Hepatocyte (in vitro differentiated cells): ENCODE data around the gene ACAN. TPM values are rescaled to one million over a fixed set of nuclear protein-coding genes. Genes with fewer than 3 reads are reported as not detected.

Experiments used
- DNase-seq: peaks from one replicate; pipeline ENCODE4 v3.0.0-alpha.2; 2016; ENCODE audit warnings: low spot score
- H2AFZ ChIP-seq: fragments of 200-600 bp; sonication (generic); 2 replicates; pipeline ENCODE4 v1.6.0; 2016; ENCODE audit warnings: antibody characterized with exemption, mild to moderate bottlenecking
- H3K27ac ChIP-seq: fragments of 200-600 bp; sonication (generic); 2 replicates; pipeline ENCODE4 v1.5.1; 2016; ENCODE audit warnings: mild to moderate bottlenecking
- H3K27me3 ChIP-seq: fragments of 200-600 bp; sonication (generic); 2 replicates; pipeline ENCODE4 v1.6.1; 2016
- H3K36me3 ChIP-seq: fragments of 200-600 bp; sonication (generic); replicated peaks from 2 replicates; pipeline ENCODE4 v1.5.1; 2016; ENCODE audit warnings: low read depth; ENCODE audit not compliant: insufficient read depth
- H3K4me1 ChIP-seq: fragments of 200-600 bp; sonication (generic); 2 replicates; pipeline ENCODE4 v1.5.1; 2016; ENCODE audit warnings: mild to moderate bottlenecking, moderate library complexity; ENCODE audit not compliant: insufficient read depth
- H3K4me2 ChIP-seq: fragments of 200-600 bp; sonication (generic); 2 replicates; pipeline ENCODE4 v1.6.0; 2016
- H3K4me3 ChIP-seq: fragments of 200-600 bp; sonication (generic); 2 replicates; pipeline ENCODE4 v1.5.1; 2016; ENCODE audit warnings: mild to moderate bottlenecking
- H3K79me2 ChIP-seq: fragments of 200-600 bp; sonication (generic); 2 replicates; pipeline ENCODE4 v1.6.0; 2017; ENCODE audit warnings: mild to moderate bottlenecking
- H3K9me2 ChIP-seq: fragments of 200-600 bp; sonication (generic); replicated peaks from 2 replicates; pipeline ENCODE4 v1.6.0; 2017; ENCODE audit warnings: mild to moderate bottlenecking; ENCODE audit not compliant: insufficient read depth
- H3K9me3 ChIP-seq: fragments of 200-600 bp; sonication (generic); 2 replicates; pipeline ENCODE4 v1.5.1; 2016; ENCODE audit warnings: low read depth, mild to moderate bottlenecking
- H4K20me1 ChIP-seq: fragments of 200-600 bp; sonication (generic); 2 replicates; pipeline ENCODE4 v1.6.0; 2016; ENCODE audit warnings: mild to moderate bottlenecking; ENCODE audit not compliant: insufficient read depth, poor library complexity, severe bottlenecking
- CTCF ChIP-seq: fragments of 200-600 bp; sonication (generic); IDR thresholded peaks from 2 replicates; pipeline ENCODE4 v1.5.1; 2016; ENCODE audit warnings: antibody characterized with exemption, mild to moderate bottlenecking; ENCODE audit not compliant: poor library complexity
- EZH2 ChIP-seq: fragments of 200-600 bp; sonication (generic); IDR thresholded peaks from 2 replicates; pipeline ENCODE4 v1.6.1; 2016; ENCODE audit warnings: antibody characterized with exemption, mild to moderate bottlenecking, borderline replicate concordance
- EZH2phosphoT487 ChIP-seq: fragments of 200-600 bp; sonication (generic); IDR thresholded peaks from one replicate; pipeline ENCODE4 v1.6.1; 2018; ENCODE audit warnings: antibody characterized with exemption, mild to moderate bottlenecking, low read depth, moderate library complexity; ENCODE audit not compliant: unreplicated experiment, severe bottlenecking
- WGBS: methylation state at CpG from one replicate; pipeline ENCODE4 v1.1.6; 2016; ENCODE audit warnings: low lambda C conversion rate; ENCODE audit errors: missing lambda C conversion rate; 5-methylcytosine and 5-hydroxymethylcytosine counted together
- polyA plus RNA-seq: library from polyadenylated mRNA; unstranded; fragments of >200 nt; fragmentation: Nextera tagmentation; extraction: Ambion mirVana; gene quantifications from 2 replicates; pipeline ENCODE4 v1.2.1, GENCODE V29; 2016
- total RNA-seq: library from RNA; depleted of rRNA; stranded (reverse); fragments of >200 nt; gene quantifications from 2 replicates; pipeline ENCODE4 v1.2.3, GENCODE V29; 2014

ACAN gene
- total and polyA plus RNA-seq, 2 experiments from 2014 or later, result 0.20 to 0.34 TPM

DNA sequence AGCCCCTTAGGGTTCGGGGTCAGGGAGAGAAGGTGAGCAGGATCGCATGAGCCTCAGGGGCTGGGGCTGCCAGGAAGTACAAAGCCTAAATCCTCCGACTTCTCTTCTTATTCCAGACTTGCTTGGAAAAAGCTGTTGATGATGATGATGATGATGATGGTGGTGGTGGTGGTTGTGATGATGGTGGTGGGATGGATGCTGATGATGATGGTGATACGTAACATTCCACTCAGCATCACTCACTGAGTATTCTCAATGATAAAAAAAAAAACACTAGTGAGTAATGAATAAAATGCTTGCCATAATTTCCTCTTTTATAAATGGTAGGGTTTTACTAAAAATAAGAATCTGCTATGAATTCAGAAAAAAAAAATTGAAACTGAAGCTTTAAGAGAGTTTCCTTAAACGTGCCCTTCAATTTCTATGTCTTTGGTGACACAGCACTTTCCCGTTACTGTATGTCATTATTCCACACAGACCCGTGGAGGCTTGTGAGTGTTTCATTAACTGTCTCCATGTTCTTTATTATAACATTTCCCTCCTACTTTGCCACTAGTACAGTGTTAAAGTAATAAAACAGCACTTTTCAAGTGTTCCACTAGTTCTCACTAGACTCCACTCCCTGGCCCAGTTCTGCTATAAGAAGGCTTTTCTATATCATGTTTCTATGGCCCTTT lies 5.4 kb upstream of the ACAN start:
- H3K9me3 ChIP-seq, result no peaks in the 10 kb centered on the region
- H3K27me3 ChIP-seq, result peaks cover 62% of the 10 kb centered on the region
- H2AFZ ChIP-seq, result no peak overlapping the region
- no peaks in the 10 kb centered on the region for H3K36me3 ChIP-seq
- no peak overlapping the region for H3K27ac ChIP-seq
- DNase-seq, result no peak
- no peak overlapping the region for H3K4me3 ChIP-seq
- 86% methylated on average over 7 of the region's 7 CpGs for WGBS
- no peaks in the 10 kb centered on the region for H3K9me2 ChIP-seq
- H3K4me1 ChIP-seq, result no peaks in the 10 kb centered on the region
- H3K4me2 ChIP-seq, result no peak overlapping the region
- TF ChIP-seq EZH2 (no peak), EZH2phosphoT487 (no peak), CTCF (no peak)
- H4K20me1 ChIP-seq, result no peaks in the 10 kb centered on the region
- no peaks in the 10 kb centered on the region for H3K79me2 ChIP-seq

GRCh38 chr15:88799341-88799740 lies 3.9 kb upstream of the ACAN start:
- H3K27ac ChIP-seq, result no peak overlapping the region
- no peak overlapping the region for H3K4me2 ChIP-seq
- no peaks in the 10 kb centered on the region for H3K4me1 ChIP-seq
- no peak overlapping the region for H2AFZ ChIP-seq
- H3K27me3 ChIP-seq, result peaks cover 62% of the 10 kb centered on the region
- no peak for DNase-seq
- H4K20me1 ChIP-seq, result no peaks in the 10 kb centered on the region
- no peak overlapping the region for H3K4me3 ChIP-seq
- no peaks in the 10 kb centered on the region for H3K79me2 ChIP-seq
- H3K36me3 ChIP-seq, result no peaks in the 10 kb centered on the region
- WGBS, result 90% methylated on average over 4 of the region's 4 CpGs
- H3K9me3 ChIP-seq, result no peaks in the 10 kb centered on the region
- H3K9me2 ChIP-seq, result no peaks in the 10 kb centered on the region
- TF ChIP-seq EZH2phosphoT487, result no peak
- TF ChIP-seq EZH2, result no peak
- TF ChIP-seq CTCF, result no peak

GRCh38 chr15:88800026-88800425 lies 3.2 kb upstream of the ACAN start:
- Histone ChIP-seq H3K9me2 (no peaks in the 10 kb centered on the region), H3K79me2 (no peaks in the 10 kb centered on the region), H3K27me3 (peaks cover 69% of the 10 kb centered on the region), H4K20me1 (no peaks in the 10 kb centered on the region), H3K9me3 (no peaks in the 10 kb centered on the region), H3K4me3 (no peak overlapping the region), H3K4me1 (no peaks in the 10 kb centered on the region), H3K36me3 (no peaks in the 10 kb centered on the region), H3K4me2 (no peak overlapping the region), H2AFZ (no peak overlapping the region), H3K27ac (no peak overlapping the region)
- no peak for DNase-seq
- no peak for TF ChIP-seq EZH2phosphoT487
- no peak for TF ChIP-seq EZH2
- TF ChIP-seq CTCF, result no peak
- WGBS, result 58% methylated on average over 1 of the region's 1 CpG

- Histone ChIP-seq H4K20me1 (no peaks in the 10 kb centered on the region), H3K36me3 (no peaks in the 10 kb centered on the region), H3K4me2 (no peak overlapping the region), H3K9me2 (no peaks in the 10 kb centered on the region), H3K27me3 (peaks cover 75% of the 10 kb centered on the region), H3K9me3 (no peaks in the 10 kb centered on the region), H3K4me1 (no peaks in the 10 kb centered on the region), H3K4me3 (no peak overlapping the region), H3K79me2 (no peaks in the 10 kb centered on the region), H2AFZ (no peak overlapping the region), H3K27ac (no peak overlapping the region)
- DNase-seq, result no peak
- 79% methylated on average over 4 of the region's 4 CpGs for WGBS
- TF ChIP-seq EZH2 (no peak), CTCF (no peak), EZH2phosphoT487 (no peak)
Observed at GRCh38 chr15:88800738-88801137, 2.5 kb upstream of the ACAN start.
